ENCODE results near the gene MEGF11. TPM values are rescaled to one million over a fixed set of nuclear protein-coding genes. Genes with fewer than 3 reads are reported as not detected.

The MEGF11 gene
- total and polyA plus RNA-seq, 9 donors = 0.04 to 11.4 (median 0.40) TPM; not detected in 2

GRCh38 chr15:66063147-66063546 lies 190.4 kb downstream of the MEGF11 start:
- no peak overlapping the region for H3K4me3 ChIP-seq
- no peaks in the 10 kb centered on the region for H3K4me1 ChIP-seq (ENCODE audit: insufficient read depth)
- no peaks in the 10 kb centered on the region for H3K36me3 ChIP-seq
- H3K27me3 ChIP-seq = no peaks in the 10 kb centered on the region
- no peaks in the 10 kb centered on the region for H3K9me3 ChIP-seq
- TF ChIP-seq POLR2A (IDR thresholded peaks at IDR 0.05) (no peak), EP300 (IDR thresholded peaks at IDR 0.05) (no peak), CTCF (IDR thresholded peaks at IDR 0.05) (no peak)
- DNase-seq = no peak
- no peak overlapping the region for H3K27ac ChIP-seq
- intact Hi-C loops (cut with DNase I) = no loop called here

GRCh38 chr15:66057089-66057488 lies 196.5 kb downstream of the MEGF11 start:
- no peaks in the 10 kb centered on the region for H3K36me3 ChIP-seq
- WGBS, 3 donors = 45 to 59% (median 51%) methylated on average over 7 of the region's 7 CpGs
- H3K27me3 ChIP-seq = no peaks in the 10 kb centered on the region
- H3K4me1 ChIP-seq (ENCODE audit: insufficient read depth) = no peaks in the 10 kb centered on the region
- H3K27ac ChIP-seq = no peak overlapping the region
- H3K9me3 ChIP-seq = no peaks in the 10 kb centered on the region
- intact Hi-C loops (cut with DNase I) = no loop called here
- DNase-seq = no peak
- TF ChIP-seq CTCF (IDR thresholded peaks at IDR 0.05) (no peak), EP300 (IDR thresholded peaks at IDR 0.05) (no peak), POLR2A (IDR thresholded peaks at IDR 0.05) (no peak)
- no peak overlapping the region for H3K4me3 ChIP-seq

- no peak for DNase-seq
- WGBS, 3 donors = 84 to 92% (median 86%) methylated on average over 3 of the region's 3 CpGs
- H3K36me3 ChIP-seq = no peaks in the 10 kb centered on the region
- H3K4me1 ChIP-seq (ENCODE audit: insufficient read depth) = no peaks in the 10 kb centered on the region
- TF ChIP-seq EP300 (IDR thresholded peaks at IDR 0.05) (no peak), POLR2A (IDR thresholded peaks at IDR 0.05) (no peak), CTCF (IDR thresholded peaks at IDR 0.05) (no peak)
- intact Hi-C loops (cut with DNase I) = no loop called here
- no peaks in the 10 kb centered on the region for H3K9me3 ChIP-seq
- no peaks in the 10 kb centered on the region for H3K27me3 ChIP-seq
- no peak overlapping the region for H3K4me3 ChIP-seq
- H3K27ac ChIP-seq = no peak overlapping the region
Measured at GRCh38 chr15:66053991-66054390, 199.6 kb downstream of the MEGF11 start.

GRCh38 chr15:66051833-66052232 lies 201.7 kb downstream of the MEGF11 start:
- Histone ChIP-seq H3K9me3 (no peaks in the 10 kb centered on the region), H3K36me3 (no peaks in the 10 kb centered on the region), H3K4me3 (no peak overlapping the region), H3K4me1 (ENCODE audit: insufficient read depth) (no peaks in the 10 kb centered on the region), H3K27me3 (no peaks in the 10 kb centered on the region), H3K27ac (no peak overlapping the region)
- WGBS, 3 donors = 40 to 62% (median 47%) methylated on average over 7 of the region's 7 CpGs
- TF ChIP-seq EP300 (IDR thresholded peaks at IDR 0.05) (no peak), POLR2A (IDR thresholded peaks at IDR 0.05) (no peak), CTCF (IDR thresholded peaks at IDR 0.05) (no peak)
- DNase-seq = no peak
- intact Hi-C loops (cut with DNase I) = no loop called here

- Histone ChIP-seq H3K9me3 (no peaks in the 10 kb centered on the region), H3K36me3 (no peaks in the 10 kb centered on the region), H3K4me1 (ENCODE audit: insufficient read depth) (no peaks in the 10 kb centered on the region), H3K4me3 (no peak overlapping the region), H3K27ac (no peak overlapping the region), H3K27me3 (no peaks in the 10 kb centered on the region)
- no peak for DNase-seq
- TF ChIP-seq POLR2A (IDR thresholded peaks at IDR 0.05) = no peak
- intact Hi-C loops (cut with DNase I) = no loop called here
- 81 to 86% (median 85%) methylated on average over 5 of the region's 5 CpGs for WGBS, 3 donors
Measured at GRCh38 chr15:66050264-66050663, 203.3 kb downstream of the MEGF11 start.
